Subcutaneous adipose tissue (tissue), 4 donors: ENCODE measurements around the gene SLC6A14. TPM values are rescaled to one million over a fixed set of nuclear protein-coding genes. Genes with fewer than 3 reads are reported as not detected.

ENCODE experiments used
- CTCF ChIP-seq: fragments of 450-650 bp; IDR thresholded peaks from one replicate; pipeline ENCODE4 v1.5.1; 2016; ENCODE audit warnings: low read depth, mild to moderate bottlenecking, control low read depth, antibody characterized with exemption, moderate library complexity
- total RNA-seq, 4 donors: library from RNA; depleted of rRNA; stranded (reverse); fragments of >200 nt; gene quantifications; one replicate each; pipeline ENCODE4 v1.1.0, GENCODE V29; 2016

Gene SLC6A14
- total RNA-seq = not detected

- TF ChIP-seq CTCF = no peak
These were observed at the start of gene SLC6A14 for GRCh38 chrX:116436358-116436816. Gene SLC6A14 (plus strand): TSS chrX:116436606. CDS start chrX:116436710, 104 bp downstream.

GRCh38 chrX:116395752-116396151, 40.7 kb upstream of the SLC6A14 start:
- no peak for TF ChIP-seq CTCF

GRCh38 chrX:116399681-116400080, 36.7 kb upstream of the SLC6A14 start:
- no peak for TF ChIP-seq CTCF

- TF ChIP-seq CTCF = no peak
These were observed 27.2 kb upstream of the SLC6A14 start for GRCh38 chrX:116409219-116409618.

GRCh38 chrX:116413273-116413672, 23.1 kb upstream of the SLC6A14 start:
- no peak for TF ChIP-seq CTCF

- no peak for TF ChIP-seq CTCF
These were observed 19.2 kb upstream of the SLC6A14 start for GRCh38 chrX:116417214-116417613.

GRCh38 chrX:116417968-116418367, 18.4 kb upstream of the SLC6A14 start:
- no peak for TF ChIP-seq CTCF
